Suprapubic skin (tissue), 4 donors: ENCODE data around the gene TMEM132D. TPM values are rescaled to one million over a fixed set of nuclear protein-coding genes. Genes with fewer than 3 reads are reported as not detected.

Experiments used
- DNase-seq, 2 donors: peaks; one replicate each; pipeline ENCODE4 v3.0.0-alpha.2; 2019; ENCODE audit warnings: low spot score in 2 of 2
- H3K27ac ChIP-seq: fragments of 200-600 bp; sonication (generic); one replicate; pipeline ENCODE4 v1.5.1; 2019
- H3K27me3 ChIP-seq: fragments of 200-600 bp; sonication (generic); one replicate; pipeline ENCODE4 v1.5.1; 2019
- H3K36me3 ChIP-seq: fragments of 200-600 bp; sonication (generic); one replicate; pipeline ENCODE4 v1.5.1; 2019
- H3K4me1 ChIP-seq: fragments of 200-600 bp; sonication (generic); one replicate; pipeline ENCODE4 v1.5.1; 2019
- H3K4me3 ChIP-seq: fragments of 200-600 bp; sonication (generic); one replicate; pipeline ENCODE4 v1.5.1; 2019; ENCODE audit warnings: mild to moderate bottlenecking
- H3K9me3 ChIP-seq: fragments of 200-600 bp; sonication (generic); one replicate; pipeline ENCODE4 v1.5.1; 2019
- EP300 ChIP-seq: sonication (generic); formaldehyde crosslinking; IDR thresholded peaks from one replicate; pipeline ENCODE4 v1.6.1; 2017; ENCODE audit warnings: antibody characterized with exemption
- POLR2A ChIP-seq, 2 donors: fragments of 450-650 bp; IDR thresholded peaks; one replicate each; pipeline ENCODE4 v1.6.1; 2017; ENCODE audit warnings: antibody characterized with exemption in 2 of 2, mild to moderate bottlenecking in 2 of 2, moderate library complexity in 2 of 2
- POLR2AphosphoS5 ChIP-seq, 3 donors: sonication (generic); formaldehyde crosslinking; IDR thresholded peaks; one replicate each; pipeline ENCODE4 v1.6.1; 2017; ENCODE audit warnings: antibody characterized with exemption in 3 of 3
- WGBS: methylation state at CpG from one replicate; pipeline ENCODE4 v1.1.5; 2018; 5-methylcytosine and 5-hydroxymethylcytosine counted together
- total RNA-seq, 4 donors: library from RNA; depleted of rRNA; stranded (reverse); fragments of >200 nt; gene quantifications; one replicate each; pipeline ENCODE4 v1.1.0, GENCODE V29; 2016
- TF ChIP-seq, protein P1 (sequence below), 2 donors: fragments of 200-600 bp in 1 of 2; fragments of 450-650 bp in 1 of 2; sonication (generic) in 1 of 2; IDR thresholded peaks; one replicate each; pipeline ENCODE4 v1.5.1; 2016 to 2019; ENCODE audit warnings: antibody characterized with exemption in 2 of 2, mild to moderate bottlenecking in 1 of 2, moderate library complexity in 1 of 2

The TMEM132D gene
- total RNA-seq, 4 donors from 2014 or later: 0.10 to 0.64 TPM; not detected in 2

DNA sequence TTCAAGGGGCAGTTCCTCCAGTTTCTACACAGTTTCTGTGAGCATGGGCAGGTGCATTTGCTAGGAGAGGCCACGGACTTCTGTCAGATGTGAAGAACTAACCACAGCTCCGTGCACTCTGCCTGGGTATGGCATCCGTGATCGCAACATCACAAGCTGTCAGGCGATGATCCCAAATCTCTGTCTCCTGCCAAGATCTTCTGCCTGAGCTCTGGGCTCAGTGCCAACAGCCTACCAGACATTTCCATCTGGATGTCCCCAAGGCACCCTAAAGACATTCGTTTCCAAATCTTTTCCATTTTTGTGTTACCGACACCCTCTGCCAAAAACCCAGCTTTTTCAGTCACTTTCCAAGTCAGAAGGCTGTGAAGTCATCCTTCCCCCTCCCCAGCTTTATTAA, 758.4 kb downstream of the TMEM132D start:
- WGBS: 13% methylated on average over 7 of the region's 7 CpGs
- peaks cover 6% of the 10 kb centered on the region for H3K4me1 ChIP-seq

DNA sequence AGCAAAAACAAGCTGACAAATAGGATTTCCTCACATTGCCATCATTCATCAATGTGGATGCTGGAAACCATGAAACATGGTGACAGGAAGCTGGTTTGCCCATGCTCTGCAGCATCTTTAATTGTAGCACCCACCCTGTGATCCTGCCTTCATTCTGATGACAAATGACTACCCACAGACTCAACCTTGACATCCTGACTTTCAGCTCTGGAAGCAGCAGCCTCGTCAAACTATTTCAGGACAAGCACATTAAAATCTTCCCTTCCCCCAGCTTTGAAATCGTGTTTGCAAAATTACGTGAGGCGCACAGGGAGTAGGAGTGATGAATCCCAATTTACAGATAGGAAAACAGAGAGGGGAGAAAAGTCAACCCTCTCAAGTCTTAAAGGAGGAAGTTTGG, 765.0 kb downstream of the TMEM132D start:
- no peak for TF ChIP-seq EP300
- TF ChIP-seq POLR2A (IDR thresholded peaks at IDR 0.05): no peak
- TF ChIP-seq, protein P1, sequence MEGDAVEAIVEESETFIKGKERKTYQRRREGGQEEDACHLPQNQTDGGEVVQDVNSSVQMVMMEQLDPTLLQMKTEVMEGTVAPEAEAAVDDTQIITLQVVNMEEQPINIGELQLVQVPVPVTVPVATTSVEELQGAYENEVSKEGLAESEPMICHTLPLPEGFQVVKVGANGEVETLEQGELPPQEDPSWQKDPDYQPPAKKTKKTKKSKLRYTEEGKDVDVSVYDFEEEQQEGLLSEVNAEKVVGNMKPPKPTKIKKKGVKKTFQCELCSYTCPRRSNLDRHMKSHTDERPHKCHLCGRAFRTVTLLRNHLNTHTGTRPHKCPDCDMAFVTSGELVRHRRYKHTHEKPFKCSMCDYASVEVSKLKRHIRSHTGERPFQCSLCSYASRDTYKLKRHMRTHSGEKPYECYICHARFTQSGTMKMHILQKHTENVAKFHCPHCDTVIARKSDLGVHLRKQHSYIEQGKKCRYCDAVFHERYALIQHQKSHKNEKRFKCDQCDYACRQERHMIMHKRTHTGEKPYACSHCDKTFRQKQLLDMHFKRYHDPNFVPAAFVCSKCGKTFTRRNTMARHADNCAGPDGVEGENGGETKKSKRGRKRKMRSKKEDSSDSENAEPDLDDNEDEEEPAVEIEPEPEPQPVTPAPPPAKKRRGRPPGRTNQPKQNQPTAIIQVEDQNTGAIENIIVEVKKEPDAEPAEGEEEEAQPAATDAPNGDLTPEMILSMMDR (IDR thresholded peaks at IDR 0.05): no peak
- no peak for TF ChIP-seq POLR2AphosphoS5 (IDR thresholded peaks at IDR 0.05)
- H3K27me3 ChIP-seq: no peaks in the 10 kb centered on the region
- no peak overlapping the region for H3K4me3 ChIP-seq
- no peaks in the 10 kb centered on the region for H3K9me3 ChIP-seq
- no peak overlapping the region for H3K27ac ChIP-seq
- H3K36me3 ChIP-seq: no peaks in the 10 kb centered on the region
- no peaks in the 10 kb centered on the region for H3K4me1 ChIP-seq
- 83% methylated on average over 4 of the region's 4 CpGs for WGBS
- DNase-seq: no peak

More for the DNA sequence above, 758.4 kb downstream of the TMEM132D start:
- no peak overlapping the region for H3K4me3 ChIP-seq
- no peaks in the 10 kb centered on the region for H3K27me3 ChIP-seq
- no peak overlapping the region for H3K27ac ChIP-seq
- H3K36me3 ChIP-seq: no peaks in the 10 kb centered on the region
- DNase-seq: no peak
- TF ChIP-seq, protein P1 (IDR thresholded peaks at IDR 0.05): no peak
- TF ChIP-seq EP300 (no peak), POLR2AphosphoS5 (IDR thresholded peaks at IDR 0.05) (no peak), POLR2A (IDR thresholded peaks at IDR 0.05) (no peak)
- no peaks in the 10 kb centered on the region for H3K9me3 ChIP-seq

DNA sequence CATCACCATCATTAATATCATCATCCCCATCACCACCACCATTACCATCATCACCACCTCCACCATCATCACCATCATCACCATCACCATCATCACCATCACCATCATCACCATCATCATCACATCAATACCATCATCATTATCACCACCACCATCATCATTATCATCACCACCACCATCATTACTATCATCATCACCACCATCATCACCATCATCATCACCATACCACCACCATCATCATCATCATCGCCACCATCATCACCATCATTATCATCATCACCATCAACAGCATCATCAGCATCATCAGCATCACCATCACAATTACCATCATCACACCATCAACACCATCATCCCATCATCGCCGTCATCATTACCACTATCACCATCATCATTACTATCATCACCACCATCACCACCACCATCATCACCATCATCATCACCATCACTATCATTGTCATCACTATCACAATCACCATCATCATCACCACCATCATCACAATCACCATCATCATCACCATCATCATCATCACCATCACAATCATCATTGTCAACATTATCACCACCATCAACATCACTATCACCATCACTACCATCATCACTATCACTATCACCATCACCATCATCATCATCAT, 767.0 kb downstream of the TMEM132D start:
- no peak for TF ChIP-seq POLR2AphosphoS5 (IDR thresholded peaks at IDR 0.05)
- TF ChIP-seq, protein P1 (IDR thresholded peaks at IDR 0.05): no peak
- TF ChIP-seq EP300: no peak
- no peak for TF ChIP-seq POLR2A (IDR thresholded peaks at IDR 0.05)
- DNase-seq: no peak
- WGBS: 96% methylated on average over 3 of the region's 3 CpGs
- Histone ChIP-seq H3K4me1 (no peaks in the 10 kb centered on the region), H3K27me3 (no peaks in the 10 kb centered on the region), H3K36me3 (no peaks in the 10 kb centered on the region), H3K27ac (no peak overlapping the region), H3K9me3 (no peaks in the 10 kb centered on the region), H3K4me3 (no peak overlapping the region)

DNA sequence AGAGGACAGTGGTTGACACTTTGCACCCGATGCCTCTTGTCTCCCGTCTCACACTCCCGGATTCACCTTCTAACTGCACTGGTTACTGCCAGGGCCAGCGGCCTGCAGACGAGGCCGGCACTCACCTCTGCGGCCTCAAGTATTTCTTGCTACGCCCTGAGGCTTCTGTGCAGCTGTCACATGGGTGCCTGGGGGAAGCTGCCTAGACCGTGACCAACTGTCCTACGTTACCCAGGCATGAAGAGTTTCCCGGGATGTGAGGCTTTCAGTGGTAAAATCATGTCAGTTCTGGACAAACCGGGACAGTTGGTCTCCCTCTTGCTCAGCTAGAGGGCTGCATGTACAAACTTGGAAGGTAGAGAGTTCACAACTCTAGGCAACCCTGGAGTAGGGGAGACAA, 776.1 kb downstream of the TMEM132D start:
- Histone ChIP-seq H3K27ac (no peak overlapping the region), H3K4me3 (no peak overlapping the region), H3K27me3 (no peaks in the 10 kb centered on the region), H3K4me1 (no peaks in the 10 kb centered on the region), H3K9me3 (no peaks in the 10 kb centered on the region), H3K36me3 (no peaks in the 10 kb centered on the region)
- TF ChIP-seq POLR2AphosphoS5 (IDR thresholded peaks at IDR 0.05) (no peak), EP300 (no peak), POLR2A (IDR thresholded peaks at IDR 0.05) (no peak)
- TF ChIP-seq, protein P1 (IDR thresholded peaks at IDR 0.05): no peak
- 85% methylated on average over 11 of the region's 12 CpGs for WGBS
- DNase-seq: no peak

DNA sequence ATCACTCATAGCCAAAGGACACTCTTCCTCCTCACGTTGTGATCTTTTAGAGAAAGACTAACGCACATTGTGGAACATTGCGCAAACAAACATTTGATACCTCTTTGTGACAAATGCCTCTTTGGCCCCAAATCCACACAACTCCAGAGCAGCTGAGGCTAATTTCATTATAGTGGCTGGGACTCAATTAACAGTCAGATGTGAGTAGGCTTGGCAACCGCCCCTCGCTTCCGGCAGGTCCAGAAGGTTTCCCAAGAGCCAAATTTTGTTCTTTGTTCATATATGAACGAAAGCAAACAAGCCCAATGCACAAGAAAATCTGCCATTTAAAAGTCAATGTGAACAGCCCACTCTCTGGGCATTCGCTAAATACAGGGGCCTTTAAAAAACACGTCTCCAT, 776.6 kb downstream of the TMEM132D start:
- H3K27ac ChIP-seq: no peak overlapping the region
- 80% methylated on average over 9 of the region's 9 CpGs for WGBS
- H3K4me1 ChIP-seq: no peaks in the 10 kb centered on the region
- H3K4me3 ChIP-seq: no peak overlapping the region
- TF ChIP-seq POLR2AphosphoS5 (IDR thresholded peaks at IDR 0.05) (no peak), POLR2A (IDR thresholded peaks at IDR 0.05) (no peak), EP300 (no peak)
- TF ChIP-seq, protein P1 (IDR thresholded peaks at IDR 0.05): no peak
- H3K27me3 ChIP-seq: no peaks in the 10 kb centered on the region
- H3K36me3 ChIP-seq: no peaks in the 10 kb centered on the region
- DNase-seq: no peak
- no peaks in the 10 kb centered on the region for H3K9me3 ChIP-seq
